Activated T-cell treated with anti-CD3 and anti-CD28 coated beads for 48 hours (primary cell): ENCODE data around the gene TRPM7.
"Not testable (repeated sequence)": the region's sequence is repeated elsewhere in the genome, so short reads cannot be mapped to it uniquely, and the experiment has no call there.

Experiments
- DNase-seq: peaks from one replicate; pipeline ENCODE4 v3.0.0-alpha.2; 2020; ENCODE audit warnings: low read depth

The TRPM7 gene

GRCh38 chr15:50686469-50687301, at the start of gene TRPM7:
Gene TRPM7, minus strand, starts transcription at chr15:50686797. Its CDS starts 264 bp downstream, at chr15:50686533.
- DNase-seq = peak; percentile 92

- DNase-seq = no peak
These were observed 48.6 kb upstream of the TRPM7 start for GRCh38 chr15:50735156-50735555.

- no peak for DNase-seq
These were observed 39.7 kb upstream of the TRPM7 start for GRCh38 chr15:50726315-50726714.

GRCh38 chr15:50718700-50719125, 32.1 kb upstream of the TRPM7 start:
- no peak for DNase-seq

- DNase-seq = no peak
These were observed 25.4 kb upstream of the TRPM7 start for GRCh38 chr15:50712018-50712417.

GRCh38 chr15:50710585-50710984, 24.0 kb upstream of the TRPM7 start:
- no peak for DNase-seq

- no peak for DNase-seq
These were observed 21.4 kb upstream of the TRPM7 start for GRCh38 chr15:50707878-50708427.

GRCh38 chr15:50702762-50703334, 16.3 kb upstream of the TRPM7 start:
- DNase-seq = no peak

GRCh38 chr15:50698101-50698500, 11.5 kb upstream of the TRPM7 start:
- no peak for DNase-seq

- no peak for DNase-seq
These were observed 10.7 kb upstream of the TRPM7 start for GRCh38 chr15:50697109-50697797.

GRCh38 chr15:50694634-50695165, 8.1 kb upstream of the TRPM7 start:
- not testable (repeated sequence) for DNase-seq

GRCh38 chr15:50687302-50687902, 805 bp upstream of the TRPM7 start:
- DNase-seq = no peak

GRCh38 chr15:50685976-50686468, 575 bp downstream of the TRPM7 start:
- peak; percentile 72 for DNase-seq

GRCh38 chr15:50685191-50685975, 1.2 kb downstream of the TRPM7 start:
- DNase-seq = no peak

- no peak for DNase-seq
These were observed 5.1 kb downstream of the TRPM7 start for GRCh38 chr15:50681467-50681866.

GRCh38 chr15:50676799-50677483, 9.7 kb downstream of the TRPM7 start:
- DNase-seq = no peak

- DNase-seq = no peak
These were observed 11.0 kb downstream of the TRPM7 start for GRCh38 chr15:50675535-50676144.

- DNase-seq = no peak
These were observed 16.5 kb downstream of the TRPM7 start for GRCh38 chr15:50670115-50670514.

GRCh38 chr15:50669611-50670010, 17.0 kb downstream of the TRPM7 start:
- DNase-seq = no peak

- no peak for DNase-seq
These were observed 20.7 kb downstream of the TRPM7 start for GRCh38 chr15:50665938-50666337.
